A549 (cell line): ENCODE data around the gene EDIL3.

Source experiments
- HOXA7 ChIP-seq: fragments of 250-450 bp; sonication (Bioruptor Pico); IDR thresholded peaks from 2 replicates; pipeline ENCODE4 v1.5.0; 2020; ENCODE audit warnings: mild to moderate bottlenecking, moderate library complexity
- JUN ChIP-seq, 2 experiments: fragments of >200 bp; sonication (Bioruptor Twin); formaldehyde crosslinking; IDR thresholded peaks; 2 replicates in 1 of 2; 3 replicates in 1 of 2; pipeline ENCODE4 v1.6.1; 2016 to 2017
- POLR2A ChIP-seq: IDR thresholded peaks from 2 replicates; pipeline ENCODE4 v1.6.1; 2012; ENCODE audit warnings: mild to moderate bottlenecking, low read length

DNA sequence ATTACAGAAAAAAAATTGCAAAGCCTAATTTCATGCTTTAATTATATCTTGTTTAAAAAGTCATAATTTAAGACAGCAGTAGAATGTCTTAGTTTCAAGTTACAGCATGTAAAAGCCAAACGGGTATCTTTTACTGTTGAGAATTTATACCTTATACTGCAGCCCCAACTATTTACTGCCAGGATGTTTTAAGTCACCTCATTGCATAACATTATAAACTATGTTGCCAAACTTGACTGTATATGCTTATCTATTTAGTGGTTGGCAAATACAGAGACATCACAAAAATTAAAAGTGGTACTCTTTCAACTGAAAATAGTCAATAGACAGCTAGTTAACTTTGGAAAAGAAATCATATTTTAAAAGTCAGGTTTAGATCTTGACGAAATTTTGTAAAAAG is 119.5 kb downstream of the EDIL3 start:
- TF ChIP-seq HOXA7 (CRISPR knock-in tag) (no peak), JUN (IDR thresholded peaks at IDR 0.05) (no peak), POLR2A (no peak)
